GM23338 (cell line): Measurements from ENCODE around the gene RHOBTB3. TPM values are rescaled to one million over a fixed set of nuclear protein-coding genes. Genes with fewer than 3 reads are reported as not detected.

Source experiments
- ATAC-seq: fragments of 200-7000 bp; cut with Tn5 transposase; 3 replicates; pipeline ENCODE4 v1.9.1; 2020
- DNase-seq: peaks from one replicate; pipeline ENCODE4 v3.0.0-alpha.2; 2015; ENCODE audit warnings: low spot score
- H2AFZ ChIP-seq: fragments of 200-600 bp; sonication (generic); 2 replicates; pipeline ENCODE4 v1.8.0; 2016; ENCODE audit warnings: antibody characterized with exemption, mild to moderate bottlenecking, moderate library complexity
- H3F3A ChIP-seq: fragments of 200-600 bp; sonication (generic); replicated peaks from 2 replicates; pipeline ENCODE4 v1.8.0; 2017; ENCODE audit warnings: antibody characterized with exemption, mixed run types, low read depth
- H3K27ac ChIP-seq: fragments of 200-600 bp; sonication (generic); 2 replicates; pipeline ENCODE4 v1.6.1; 2016; ENCODE audit warnings: low read depth
- H3K27me3 ChIP-seq: fragments of 200-600 bp; sonication (generic); 2 replicates; pipeline ENCODE4 v1.8.0; 2016; ENCODE audit warnings: mild to moderate bottlenecking, mixed run types, moderate library complexity; ENCODE audit not compliant: insufficient read depth
- H3K36me3 ChIP-seq: fragments of 200-600 bp; sonication (generic); 2 replicates; pipeline ENCODE4 v1.8.0; 2016; ENCODE audit warnings: mild to moderate bottlenecking; ENCODE audit not compliant: insufficient read depth
- H3K4me1 ChIP-seq: fragments of 200-600 bp; sonication (generic); 2 replicates; pipeline ENCODE4 v1.8.0; 2016; ENCODE audit warnings: mild to moderate bottlenecking, moderate library complexity; ENCODE audit not compliant: insufficient read depth
- H3K4me2 ChIP-seq: fragments of 200-600 bp; sonication (generic); 2 replicates; pipeline ENCODE4 v1.7.1; 2017; ENCODE audit warnings: mixed run types
- H3K4me3 ChIP-seq: fragments of 200-600 bp; sonication (generic); 2 replicates; pipeline ENCODE4 v1.6.1; 2016; ENCODE audit warnings: mixed run types
- H3K79me2 ChIP-seq: fragments of 200-600 bp; sonication (generic); replicated peaks from 2 replicates; pipeline ENCODE4 v1.8.0; 2017; ENCODE audit warnings: mild to moderate bottlenecking; ENCODE audit not compliant: insufficient read depth
- H3K9me2 ChIP-seq: fragments of 200-600 bp; sonication (generic); 2 replicates; pipeline ENCODE4 v1.8.0; 2017; ENCODE audit not compliant: insufficient read depth
- H4K20me1 ChIP-seq: fragments of 200-600 bp; sonication (generic); replicated peaks from 2 replicates; pipeline ENCODE4 v1.8.0; 2017; ENCODE audit warnings: mild to moderate bottlenecking; ENCODE audit not compliant: insufficient read depth
- H3K27ac Mint-ChIP-seq: 2 replicates; pipeline ENCODE4 v1.8.0; 2020; ENCODE audit warnings: inconsistent platforms, mild to moderate bottlenecking, moderate library complexity, mixed read lengths
- H3K27me3 Mint-ChIP-seq: 3 replicates; pipeline ENCODE4 v1.8.0; 2022; ENCODE audit warnings: low read depth, mild to moderate bottlenecking, moderate library complexity, mixed read lengths, inconsistent platforms; ENCODE audit not compliant: insufficient read depth, poor library complexity
- H3K36me3 Mint-ChIP-seq: 3 replicates; pipeline ENCODE4 v1.8.0; 2021; ENCODE audit warnings: low read depth, mild to moderate bottlenecking, inconsistent platforms, moderate library complexity, mixed read lengths
- H3K4me1 Mint-ChIP-seq: 3 replicates; pipeline ENCODE4 v1.8.0; 2020; ENCODE audit warnings: mild to moderate bottlenecking, inconsistent platforms, mixed read lengths
- H3K4me3 Mint-ChIP-seq: 3 replicates; pipeline ENCODE4 v1.8.0; 2021; ENCODE audit warnings: moderate library complexity, mild to moderate bottlenecking, inconsistent platforms, mixed read lengths
- H3K9me3 Mint-ChIP-seq: 3 replicates; pipeline ENCODE4 v1.8.0; 2020; ENCODE audit warnings: moderate library complexity, mild to moderate bottlenecking, inconsistent platforms, mixed read lengths
- CREB1 ChIP-seq: fragments of 250-450 bp; sonication (Bioruptor Pico); IDR thresholded peaks from 2 replicates; pipeline ENCODE4 v1.5.0; 2020; ENCODE audit warnings: low read depth, mild to moderate bottlenecking, moderate library complexity
- CTCF ChIP-seq, 2 experiments: fragments of 200-600 bp in 1 of 2; sonication (generic) in 1 of 2; conservative IDR thresholded peaks; 2 replicates each; pipeline versions ENCODE4 v1.5.1 to v1.6.1; 2016 to 2017; ENCODE audit warnings: antibody characterized with exemption in 2 of 2, low read depth in 2 of 2, mild to moderate bottlenecking in 2 of 2, moderate library complexity in 1 of 2
- ETS1 ChIP-seq: IDR thresholded peaks from 2 replicates; pipeline ENCODE4 v1.6.1; 2016; ENCODE audit warnings: antibody characterized with exemption
- EZH2 ChIP-seq: fragments of 200-600 bp; sonication (generic); IDR thresholded peaks from one replicate; pipeline ENCODE4 v1.8.0; 2017; ENCODE audit warnings: antibody characterized with exemption, mild to moderate bottlenecking, low read depth; ENCODE audit not compliant: unreplicated experiment
- EZH2phosphoT487 ChIP-seq: fragments of 200-600 bp; sonication (generic); IDR thresholded peaks from one replicate; pipeline ENCODE4 v1.8.1; 2018; ENCODE audit warnings: antibody characterized with exemption; ENCODE audit not compliant: unreplicated experiment
- JUNB ChIP-seq: IDR thresholded peaks from one replicate; pipeline ENCODE4 v1.6.1; 2016; ENCODE audit warnings: antibody characterized with exemption; ENCODE audit not compliant: unreplicated experiment
- NANOG ChIP-seq: IDR thresholded peaks from 2 replicates; pipeline ENCODE4 v1.6.1; 2016; ENCODE audit warnings: antibody characterized with exemption, borderline replicate concordance
- POLR2AphosphoS5 ChIP-seq: IDR thresholded peaks from 2 replicates; pipeline ENCODE4 v1.6.1; 2016; ENCODE audit warnings: antibody characterized with exemption, low read depth
- STAT1 ChIP-seq: IDR thresholded peaks from one replicate; pipeline ENCODE4 v1.6.1; 2016; ENCODE audit warnings: antibody characterized with exemption; ENCODE audit not compliant: unreplicated experiment
- ZNF114 ChIP-seq: fragments of 250-450 bp; sonication (Bioruptor Pico); IDR thresholded peaks from 2 replicates; pipeline ENCODE4 v1.5.0; 2020; ENCODE audit warnings: mild to moderate bottlenecking, moderate library complexity
- ZNF331 ChIP-seq: fragments of 250-450 bp; sonication (Bioruptor Pico); IDR thresholded peaks from 2 replicates; pipeline ENCODE4 v1.5.0; 2020; ENCODE audit warnings: low read depth, mild to moderate bottlenecking, moderate library complexity
- ZNF462 ChIP-seq: fragments of 250-450 bp; sonication (Bioruptor Pico); IDR thresholded peaks from 2 replicates; pipeline ENCODE4 v1.5.0; 2020; ENCODE audit warnings: mild to moderate bottlenecking, moderate library complexity
- polyA plus RNA-seq: library from polyadenylated mRNA; unstranded; fragments of >200 nt; fragmentation: Nextera tagmentation; extraction: Ambion mirVana; gene quantifications from 2 replicates; pipeline ENCODE4 v1.2.1, GENCODE V29; 2016
- total RNA-seq: library from RNA; depleted of rRNA; stranded (reverse); fragments of >200 nt; shearing (Covaris generic); gene quantifications from 2 replicates; pipeline ENCODE4 v1.2.3, GENCODE V29; 2014
- TF ChIP-seq, protein P1 (sequence below): IDR thresholded peaks from one replicate; pipeline ENCODE4 v1.6.1; 2018; ENCODE audit warnings: antibody characterized with exemption; ENCODE audit not compliant: unreplicated experiment

Gene RHOBTB3
- total and polyA plus RNA-seq, 2 experiments from 2014 or later, result 10.0 to 13.4 TPM

- TF ChIP-seq ZNF114 (CRISPR knock-in tag) (no peak), CREB1 (CRISPR knock-in tag) (no peak), EZH2 (no peak)
Measured at GRCh38 chr5:95838001-95838520, 106.9 kb downstream of the RHOBTB3 start (continued).

- Histone ChIP-seq H3K4me3 (no peak overlapping the region), H2AFZ (no peak overlapping the region), H3K9me2 (peaks cover 8% of the 10 kb centered on the region; the same call in 1 of the 2 replicates), H3K27me3 (no peaks in the 10 kb centered on the region; the same call in 1 of the 2 replicates), H3K4me2 (no peak overlapping the region), H3K4me1 (0 out of 2 replicates have a peak, but pooled peaks cover 3% of the 10 kb centered on the region), H3K36me3 (no peaks in the 10 kb centered on the region), H3K79me2 (no peaks in the 10 kb centered on the region), H3K27ac (no peak overlapping the region), H4K20me1 (no peaks in the 10 kb centered on the region), H3F3A (no peaks in the 10 kb centered on the region)
- no peak for DNase-seq
- no peak for TF ChIP-seq EZH2
- TF ChIP-seq EZH2phosphoT487, result no peak
- TF ChIP-seq, protein P1, sequence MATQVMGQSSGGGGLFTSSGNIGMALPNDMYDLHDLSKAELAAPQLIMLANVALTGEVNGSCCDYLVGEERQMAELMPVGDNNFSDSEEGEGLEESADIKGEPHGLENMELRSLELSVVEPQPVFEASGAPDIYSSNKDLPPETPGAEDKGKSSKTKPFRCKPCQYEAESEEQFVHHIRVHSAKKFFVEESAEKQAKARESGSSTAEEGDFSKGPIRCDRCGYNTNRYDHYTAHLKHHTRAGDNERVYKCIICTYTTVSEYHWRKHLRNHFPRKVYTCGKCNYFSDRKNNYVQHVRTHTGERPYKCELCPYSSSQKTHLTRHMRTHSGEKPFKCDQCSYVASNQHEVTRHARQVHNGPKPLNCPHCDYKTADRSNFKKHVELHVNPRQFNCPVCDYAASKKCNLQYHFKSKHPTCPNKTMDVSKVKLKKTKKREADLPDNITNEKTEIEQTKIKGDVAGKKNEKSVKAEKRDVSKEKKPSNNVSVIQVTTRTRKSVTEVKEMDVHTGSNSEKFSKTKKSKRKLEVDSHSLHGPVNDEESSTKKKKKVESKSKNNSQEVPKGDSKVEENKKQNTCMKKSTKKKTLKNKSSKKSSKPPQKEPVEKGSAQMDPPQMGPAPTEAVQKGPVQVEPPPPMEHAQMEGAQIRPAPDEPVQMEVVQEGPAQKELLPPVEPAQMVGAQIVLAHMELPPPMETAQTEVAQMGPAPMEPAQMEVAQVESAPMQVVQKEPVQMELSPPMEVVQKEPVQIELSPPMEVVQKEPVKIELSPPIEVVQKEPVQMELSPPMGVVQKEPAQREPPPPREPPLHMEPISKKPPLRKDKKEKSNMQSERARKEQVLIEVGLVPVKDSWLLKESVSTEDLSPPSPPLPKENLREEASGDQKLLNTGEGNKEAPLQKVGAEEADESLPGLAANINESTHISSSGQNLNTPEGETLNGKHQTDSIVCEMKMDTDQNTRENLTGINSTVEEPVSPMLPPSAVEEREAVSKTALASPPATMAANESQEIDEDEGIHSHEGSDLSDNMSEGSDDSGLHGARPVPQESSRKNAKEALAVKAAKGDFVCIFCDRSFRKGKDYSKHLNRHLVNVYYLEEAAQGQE, result no peak
- TF ChIP-seq ZNF462 (CRISPR knock-in tag), result no peak
- no peak for TF ChIP-seq POLR2AphosphoS5
- no peak for TF ChIP-seq CREB1 (CRISPR knock-in tag)
- no peak for TF ChIP-seq NANOG
- TF ChIP-seq JUNB, result no peak
- no peak for TF ChIP-seq ZNF331 (CRISPR knock-in tag)
- TF ChIP-seq STAT1, result no peak
- no peak for TF ChIP-seq CTCF (conservative IDR thresholded peaks at IDR 0.05; ENCODE audit: low read depth in 2 of 2)
- no peak for TF ChIP-seq ZNF114 (CRISPR knock-in tag)
- TF ChIP-seq ETS1, result no peak
- Mint-ChIP-seq H3K4me1 (peaks cover 13% of the 10 kb centered on the region), H3K9me3 (no peaks in the 10 kb centered on the region), H3K27ac (no peak overlapping the region), H3K4me3 (no peak overlapping the region), H3K27me3 (peaks cover 5% of the 10 kb centered on the region), H3K36me3 (no peaks in the 10 kb centered on the region)
- no peak for ATAC-seq
Measured at GRCh38 chr5:95838556-95838955, 107.4 kb downstream of the RHOBTB3 start.
